Skeletal muscle satellite cell (primary cell): ENCODE data around the gene PPP2R3A.

Experiments
- H3K27me3 ChIP-seq: 2 replicates; pipeline ENCODE4 v1.7.0; 2013; ENCODE audit warnings: low read length; ENCODE audit not compliant: control insufficient read depth, insufficient read depth
- H3K36me3 ChIP-seq: 2 replicates; pipeline ENCODE4 v1.7.0; 2013; ENCODE audit warnings: mild to moderate bottlenecking, control low read depth, low read length; ENCODE audit not compliant: insufficient read depth
- H3K4me1 ChIP-seq: 2 replicates; pipeline ENCODE4 v1.7.0; 2013; ENCODE audit warnings: low read length; ENCODE audit not compliant: control insufficient read depth, insufficient read depth
- H3K4me2 ChIP-seq: 2 replicates; pipeline ENCODE4 v1.7.0; 2013; ENCODE audit warnings: mild to moderate bottlenecking, low read length
- H3K4me3 ChIP-seq: 2 replicates; pipeline ENCODE4 v1.7.0; 2013; ENCODE audit warnings: low read length
- H3K9ac ChIP-seq: 2 replicates; pipeline ENCODE4 v1.7.0; 2013; ENCODE audit warnings: mild to moderate bottlenecking, low read depth, low read length, moderate library complexity
- H3K9me3 ChIP-seq: replicated peaks from 2 replicates; pipeline ENCODE4 v1.7.0; 2013; ENCODE audit warnings: mild to moderate bottlenecking, control low read depth, low read length

Gene PPP2R3A

GRCh38 chr3:135992072-135992471 is 26.5 kb downstream of the PPP2R3A start:
- Histone ChIP-seq H3K9ac (no peak overlapping the region), H3K4me3 (no peak overlapping the region), H3K4me1 (peaks cover 51% of the 10 kb centered on the region), H3K4me2 (peak overlapping the region; percentile 45), H3K27me3 (no peaks in the 10 kb centered on the region), H3K36me3 (no peaks in the 10 kb centered on the region), H3K9me3 (no peaks in the 10 kb centered on the region)

GRCh38 chr3:135994708-135995337 is 29.3 kb downstream of the PPP2R3A start:
- H3K4me3 ChIP-seq: no peak overlapping the region

GRCh38 chr3:135995766-135996165 is 30.2 kb downstream of the PPP2R3A start:
- no peaks in the 10 kb centered on the region for H3K27me3 ChIP-seq
- no peaks in the 10 kb centered on the region for H3K36me3 ChIP-seq
- peaks cover 26% of the 10 kb centered on the region for H3K4me1 ChIP-seq
- H3K9ac ChIP-seq: no peak overlapping the region
- peak overlapping the region; percentile 55 for H3K4me2 ChIP-seq
- no peaks in the 10 kb centered on the region for H3K9me3 ChIP-seq
- no peak overlapping the region for H3K4me3 ChIP-seq

More at GRCh38 chr3:135994708-135995337, 29.3 kb downstream of the PPP2R3A start:
- H3K36me3 ChIP-seq: no peaks in the 10 kb centered on the region
- H3K4me2 ChIP-seq: no peak overlapping the region
- H3K27me3 ChIP-seq: no peaks in the 10 kb centered on the region
- H3K4me1 ChIP-seq: peaks cover 34% of the 10 kb centered on the region
- H3K9me3 ChIP-seq: no peaks in the 10 kb centered on the region
- H3K9ac ChIP-seq: no peak overlapping the region

GRCh38 chr3:135997554-135998320 is 32.2 kb downstream of the PPP2R3A start:
- Histone ChIP-seq H3K9ac (no peak overlapping the region), H3K9me3 (no peaks in the 10 kb centered on the region), H3K4me3 (no peak overlapping the region), H3K27me3 (no peaks in the 10 kb centered on the region), H3K4me1 (peaks cover 9% of the 10 kb centered on the region), H3K4me2 (no peak overlapping the region), H3K36me3 (peaks cover 4% of the 10 kb centered on the region)

- Histone ChIP-seq H3K36me3 (no peaks in the 10 kb centered on the region), H3K4me3 (no peak overlapping the region), H3K4me1 (no peaks in the 10 kb centered on the region), H3K9ac (no peak overlapping the region), H3K4me2 (no peak overlapping the region), H3K27me3 (no peaks in the 10 kb centered on the region), H3K9me3 (no peaks in the 10 kb centered on the region)
Observed at GRCh38 chr3:136008221-136008620, 42.7 kb downstream of the PPP2R3A start.

- Histone ChIP-seq H3K4me3 (no peak overlapping the region), H3K4me2 (no peak overlapping the region), H3K9ac (no peak overlapping the region), H3K4me1 (no peaks in the 10 kb centered on the region), H3K9me3 (no peaks in the 10 kb centered on the region), H3K36me3 (no peaks in the 10 kb centered on the region), H3K27me3 (no peaks in the 10 kb centered on the region)
Observed at GRCh38 chr3:136008732-136009470, 43.4 kb downstream of the PPP2R3A start.

- Histone ChIP-seq H3K27me3 (no peaks in the 10 kb centered on the region), H3K9me3 (no peaks in the 10 kb centered on the region), H3K36me3 (no peaks in the 10 kb centered on the region), H3K4me2 (no peak overlapping the region), H3K4me1 (peaks cover 31% of the 10 kb centered on the region), H3K4me3 (no peak overlapping the region), H3K9ac (no peak overlapping the region)
Observed at GRCh38 chr3:136018876-136019275, 53.3 kb downstream of the PPP2R3A start.

- peaks cover 31% of the 10 kb centered on the region for H3K4me1 ChIP-seq
- H3K27me3 ChIP-seq: no peaks in the 10 kb centered on the region
- H3K9me3 ChIP-seq: no peaks in the 10 kb centered on the region
- no peak overlapping the region for H3K9ac ChIP-seq
- no peaks in the 10 kb centered on the region for H3K36me3 ChIP-seq
- H3K4me3 ChIP-seq: no peak overlapping the region
- H3K4me2 ChIP-seq: no peak overlapping the region
Observed at GRCh38 chr3:136021803-136022202, 56.3 kb downstream of the PPP2R3A start.

- H3K36me3 ChIP-seq: peaks cover 5% of the 10 kb centered on the region
- H3K27me3 ChIP-seq: no peaks in the 10 kb centered on the region
- peaks cover 31% of the 10 kb centered on the region for H3K4me1 ChIP-seq
- H3K9ac ChIP-seq: no peak overlapping the region
- no peaks in the 10 kb centered on the region for H3K9me3 ChIP-seq
- H3K4me3 ChIP-seq: no peak overlapping the region
- no peak overlapping the region for H3K4me2 ChIP-seq
Observed at GRCh38 chr3:136022529-136023263, 57.2 kb downstream of the PPP2R3A start.

GRCh38 chr3:136023264-136023978 is 57.9 kb downstream of the PPP2R3A start:
- H3K9me3 ChIP-seq: no peaks in the 10 kb centered on the region
- H3K27me3 ChIP-seq: no peaks in the 10 kb centered on the region
- no peak overlapping the region for H3K4me3 ChIP-seq
- no peak overlapping the region for H3K9ac ChIP-seq
- H3K4me2 ChIP-seq: no peak overlapping the region
- peaks cover 12% of the 10 kb centered on the region for H3K36me3 ChIP-seq
- peaks cover 31% of the 10 kb centered on the region for H3K4me1 ChIP-seq
